ENCODE measurements around the gene CEACAM8.
"Not testable (repeated sequence)": the region's sequence is repeated elsewhere in the genome, so short reads cannot be mapped to it uniquely, and the experiment has no call there.

The CEACAM8 gene

DNA sequence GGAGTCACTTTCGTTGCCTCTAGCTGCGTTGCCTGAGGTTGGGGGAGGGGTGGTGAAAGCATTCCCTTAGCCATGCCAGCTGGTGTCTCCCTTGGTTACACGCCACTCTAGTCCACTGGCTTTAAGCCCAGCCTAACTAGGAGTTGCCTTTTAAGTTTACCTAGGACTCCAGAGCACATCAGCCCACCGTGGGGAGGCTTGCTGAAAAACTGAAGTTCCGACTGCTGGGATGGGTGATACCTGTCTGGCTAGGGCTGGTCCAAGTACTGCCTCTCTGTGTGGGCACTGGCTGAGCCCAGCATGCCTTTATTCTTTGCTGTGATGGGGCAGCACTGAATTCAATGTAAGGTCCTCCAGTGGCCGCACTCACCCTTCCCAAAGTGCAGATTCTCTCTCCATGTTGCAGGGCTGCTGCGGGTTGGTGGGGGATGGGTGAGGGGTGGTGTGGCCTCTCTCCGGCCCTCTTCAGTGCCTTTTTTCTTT lies 54.6 kb downstream of the CEACAM8 start:
- DNase-seq, result no peak

DNA sequence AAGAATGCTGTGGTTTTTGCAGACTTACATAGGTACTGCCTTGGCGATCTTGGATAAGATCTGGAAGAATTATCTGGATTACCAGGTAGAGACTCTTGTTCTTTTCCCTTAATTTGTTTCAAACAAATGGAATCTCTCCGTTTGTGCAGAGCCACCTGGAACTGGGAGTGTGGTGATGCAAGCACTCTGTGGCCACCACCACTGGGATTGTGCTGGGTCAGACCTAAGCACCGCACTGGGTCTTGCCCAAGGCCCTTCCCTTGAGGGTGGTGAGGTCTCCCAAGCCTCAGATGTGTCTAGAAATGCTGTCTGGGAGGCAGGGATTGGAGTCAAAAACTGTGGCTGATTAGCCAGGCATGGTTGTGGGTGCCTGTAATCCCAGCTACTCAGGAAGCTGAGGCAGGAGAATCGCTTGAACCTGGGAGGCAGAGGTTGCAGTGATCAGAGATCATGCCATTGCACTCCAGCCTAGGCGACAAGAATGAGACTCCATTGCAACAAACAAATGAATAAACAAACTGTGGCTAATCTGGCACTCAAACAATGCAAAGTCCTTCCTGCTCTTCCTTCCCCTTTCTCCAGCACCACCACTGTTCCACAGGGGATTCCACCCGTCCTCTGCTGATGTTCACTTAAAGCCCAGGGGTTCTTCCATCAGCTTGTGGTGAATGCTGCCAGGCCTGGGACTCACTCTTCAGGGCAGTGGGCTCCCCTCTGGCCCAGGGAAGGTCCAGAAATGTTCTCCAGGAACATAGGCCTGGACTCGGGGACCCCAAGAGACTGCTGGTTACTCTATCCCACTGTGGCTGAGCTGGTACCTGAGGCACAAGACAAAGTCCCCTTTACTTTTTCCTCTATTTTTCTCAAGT lies 55.6 kb downstream of the CEACAM8 start:
- no peak for DNase-seq

DNA sequence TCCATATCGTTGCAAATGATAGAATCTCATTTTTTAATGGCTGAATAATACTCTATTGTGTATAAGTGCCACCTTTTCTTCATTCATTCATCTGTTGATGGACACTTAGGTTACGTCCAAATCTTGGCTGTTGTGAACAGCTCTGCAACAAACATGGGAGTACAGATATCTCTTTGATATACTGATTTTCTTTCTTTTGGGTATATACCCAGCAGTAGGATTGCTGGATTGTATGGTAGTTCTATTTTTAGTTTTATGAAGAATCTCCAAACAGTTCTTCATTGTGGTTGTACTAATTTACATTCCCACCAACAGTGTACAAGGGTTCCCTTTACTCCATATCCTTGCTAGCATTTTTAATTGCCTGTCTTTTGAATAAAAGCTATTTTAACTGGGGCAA lies 59.4 kb downstream of the CEACAM8 start:
- DNase-seq, result not testable (repeated sequence)

GRCh38 chr19:42534391-42534790 lies 60.3 kb downstream of the CEACAM8 start:
- no peak for DNase-seq

GRCh38 chr19:42532891-42533290 lies 61.8 kb downstream of the CEACAM8 start:
- no peak for DNase-seq

DNA sequence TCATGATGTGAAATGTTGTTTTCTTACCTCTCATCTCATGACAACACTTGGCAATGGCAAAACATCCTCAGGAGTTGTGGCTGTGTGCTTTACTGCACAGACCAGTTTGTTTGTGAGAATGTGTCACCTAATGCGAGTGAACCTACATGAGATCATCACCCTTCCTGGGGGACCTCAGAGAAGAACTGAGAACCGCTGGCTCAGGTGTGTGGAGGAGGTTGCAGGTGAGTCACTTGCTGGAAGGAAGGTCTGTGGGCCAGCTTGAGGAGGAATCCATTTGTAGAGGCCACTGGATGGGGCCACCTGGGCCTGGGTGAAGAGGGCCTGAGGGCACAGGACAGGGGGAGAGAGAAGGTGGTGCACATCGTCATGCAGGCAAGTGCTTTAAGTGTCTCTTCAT lies 63.4 kb downstream of the CEACAM8 start:
- DNase-seq, result no peak
